Adrenal gland (tissue), 5 donors: ENCODE results near the gene SRI.

Experiments used
- POLR2A ChIP-seq, 2 donors: fragments of 450-650 bp; IDR thresholded peaks; one replicate each; pipeline ENCODE4 v1.6.1; 2017; ENCODE audit warnings: antibody characterized with exemption in 2 of 2, mild to moderate bottlenecking in 2 of 2, moderate library complexity in 1 of 2
- TF ChIP-seq, protein P1 (sequence below), 6 experiments: fragments of 450-650 bp in 4 of 6; fragments of 200-600 bp in 2 of 6; sonication (generic) in 1 of 6; IDR thresholded peaks; 1 replicate in 5 of 6; 2 replicates in 1 of 6; pipeline versions ENCODE4 v1.5.1 to v1.8.0; 2016 to 2021; ENCODE audit warnings: antibody characterized with exemption in 6 of 6, mild to moderate bottlenecking in 2 of 6, moderate library complexity in 1 of 6
- donor health status: DM: no; HTN: no; CAD: no.

DNA sequence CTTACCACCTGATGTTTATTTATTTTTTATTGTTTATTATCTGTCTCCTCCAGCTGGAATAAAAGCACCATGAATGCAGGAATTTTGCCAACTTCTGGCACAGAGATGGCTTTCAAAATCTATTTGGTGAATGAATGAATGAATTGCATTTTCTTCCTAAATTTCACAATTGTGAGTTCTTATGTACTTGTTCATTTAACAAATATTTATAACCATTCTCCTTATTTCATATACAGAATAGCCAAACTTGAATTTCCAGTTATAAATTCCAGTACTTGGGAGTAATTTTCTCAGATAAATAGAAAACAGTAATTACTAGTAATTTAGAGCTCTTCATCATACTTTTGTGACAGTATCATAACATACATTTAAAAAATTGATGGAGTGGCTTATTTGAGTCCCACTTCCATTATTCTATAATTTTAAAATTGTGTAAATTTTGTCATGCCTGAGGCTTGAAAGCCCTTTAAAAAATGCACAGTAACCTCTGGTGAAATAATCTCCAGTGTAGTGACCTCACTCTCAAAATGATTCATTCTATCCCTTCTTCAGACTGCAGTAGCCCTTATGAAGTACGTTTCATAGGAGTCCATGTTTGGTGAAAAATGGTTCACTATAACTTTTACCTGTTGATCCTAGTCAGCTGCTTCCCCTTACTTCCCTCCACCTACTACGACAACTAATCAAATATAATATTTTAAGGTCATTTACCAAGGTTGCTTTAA is 40.0 kb upstream of the SRI start:
- TF ChIP-seq, protein P1, sequence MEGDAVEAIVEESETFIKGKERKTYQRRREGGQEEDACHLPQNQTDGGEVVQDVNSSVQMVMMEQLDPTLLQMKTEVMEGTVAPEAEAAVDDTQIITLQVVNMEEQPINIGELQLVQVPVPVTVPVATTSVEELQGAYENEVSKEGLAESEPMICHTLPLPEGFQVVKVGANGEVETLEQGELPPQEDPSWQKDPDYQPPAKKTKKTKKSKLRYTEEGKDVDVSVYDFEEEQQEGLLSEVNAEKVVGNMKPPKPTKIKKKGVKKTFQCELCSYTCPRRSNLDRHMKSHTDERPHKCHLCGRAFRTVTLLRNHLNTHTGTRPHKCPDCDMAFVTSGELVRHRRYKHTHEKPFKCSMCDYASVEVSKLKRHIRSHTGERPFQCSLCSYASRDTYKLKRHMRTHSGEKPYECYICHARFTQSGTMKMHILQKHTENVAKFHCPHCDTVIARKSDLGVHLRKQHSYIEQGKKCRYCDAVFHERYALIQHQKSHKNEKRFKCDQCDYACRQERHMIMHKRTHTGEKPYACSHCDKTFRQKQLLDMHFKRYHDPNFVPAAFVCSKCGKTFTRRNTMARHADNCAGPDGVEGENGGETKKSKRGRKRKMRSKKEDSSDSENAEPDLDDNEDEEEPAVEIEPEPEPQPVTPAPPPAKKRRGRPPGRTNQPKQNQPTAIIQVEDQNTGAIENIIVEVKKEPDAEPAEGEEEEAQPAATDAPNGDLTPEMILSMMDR (IDR thresholded peaks at IDR 0.05), result no peak
- no peak for TF ChIP-seq POLR2A (IDR thresholded peaks at IDR 0.05)
